B cell (primary cell): ENCODE results near the gene WDR18. TPM values are rescaled to one million over a fixed set of nuclear protein-coding genes. Genes with fewer than 3 reads are reported as not detected.
A peak's percentile ranks its signal among the peaks of the same experiment; 100 is the strongest.

Experiments used
- ATAC-seq: fragments of 200-7000 bp; cut with Tn5 transposase; one replicate; pipeline ENCODE4 v1.10.0; 2021; ENCODE audit warnings: low read depth, mild to moderate bottlenecking, moderate number of reproducible peaks, moderate library complexity
- CTCF ChIA-PET: fragments of 350-600 bp; sonication (Branson Sonifier 250); formaldehyde crosslinking; loops from one replicate; lab custom pipeline; 2021; ENCODE audit warnings: antibody characterized with exemption, inconsistent platforms; lab: Charles Lee
- POLR2A ChIA-PET: fragments of 350-600 bp; sonication (Branson Sonifier 250); formaldehyde crosslinking; loops from one replicate; lab custom pipeline; 2021; ENCODE audit warnings: antibody characterized with exemption; lab: Charles Lee
- DNase-seq: peaks from one replicate; pipeline ENCODE4 v3.0.0; 2013
- H2AFZ ChIP-seq: 2 replicates; pipeline ENCODE4 v1.6.1; 2012; ENCODE audit warnings: mild to moderate bottlenecking, low read depth, low read length; ENCODE audit not compliant: insufficient read depth, poor library complexity, severe bottlenecking
- H3K27ac ChIP-seq, 2 donors: 1 replicate in 1 of 2; 2 replicates in 1 of 2; pipeline ENCODE4 v1.5.1; 2012 to 2013; ENCODE audit warnings: low read length in 2 of 2, mild to moderate bottlenecking in 2 of 2, moderate library complexity in 1 of 2
- H3K27me3 ChIP-seq, 4 experiments: fragments of 200-600 bp in 1 of 4; sonication (generic) in 1 of 4; replicated peaks in 1 of 4; 1 replicate in 2 of 4; 2 replicates in 2 of 4; pipeline versions ENCODE4 v1.6.1 to v1.7.0; 2013 to 2016; ENCODE audit warnings: low read length in 3 of 4, mild to moderate bottlenecking in 2 of 4, mixed read lengths in 1 of 4, moderate library complexity in 1 of 4; ENCODE audit not compliant: insufficient read depth in 4 of 4, control insufficient read depth in 3 of 4; ENCODE audit errors: control extremely low read depth in 1 of 4
- H3K36me3 ChIP-seq, 2 experiments: replicated peaks in 1 of 2; 1 replicate in 1 of 2; 2 replicates in 1 of 2; pipeline versions ENCODE4 v1.6.1 to v1.7.1; 2013; ENCODE audit warnings: low read length in 1 of 2; ENCODE audit not compliant: insufficient read depth in 2 of 2, control insufficient read depth in 1 of 2; ENCODE audit errors: control extremely low read depth in 1 of 2, extremely low read depth in 1 of 2
- H3K4me1 ChIP-seq, 2 donors: fragments of 200-600 bp in 1 of 2; sonication (generic) in 1 of 2; 1 replicate in 1 of 2; 2 replicates in 1 of 2; pipeline versions ENCODE4 v1.5.1 to v1.6.1; 2013 to 2017; ENCODE audit warnings: low read length in 2 of 2; ENCODE audit not compliant: control insufficient read depth in 2 of 2, insufficient read depth in 2 of 2
- H3K4me2 ChIP-seq: replicated peaks from 2 replicates; pipeline ENCODE3; 2012; ENCODE audit warnings: mild to moderate bottlenecking, low read depth, low read length; ENCODE audit not compliant: poor library complexity, severe bottlenecking
- H3K4me3 ChIP-seq, 5 experiments: fragments of 200-600 bp in 1 of 5; sonication (generic) in 1 of 5; 1 replicate in 3 of 5; 2 replicates in 2 of 5; pipeline versions ENCODE4 v1.5.1 to v1.7.0; 2011 to 2016; ENCODE audit warnings: low read length in 4 of 5, mild to moderate bottlenecking in 4 of 5, low read depth in 2 of 5, control low read depth in 1 of 5, moderate library complexity in 1 of 5; ENCODE audit not compliant: insufficient read depth in 1 of 5; ENCODE audit errors: control extremely low read depth in 1 of 5, extremely low read depth in 1 of 5
- H3K79me2 ChIP-seq: fragments of 200-600 bp; sonication (generic); one replicate; pipeline ENCODE4 v1.6.0; 2016; ENCODE audit warnings: low read length; ENCODE audit not compliant: control insufficient read depth, insufficient read depth
- H3K9ac ChIP-seq: fragments of 200-600 bp; sonication (generic); 2 replicates; pipeline ENCODE4 v1.6.1; 2017; ENCODE audit warnings: mild to moderate bottlenecking, low read length, moderate library complexity
- H3K9me3 ChIP-seq, 3 donors: one replicate each; pipeline versions ENCODE4 v1.6.1 to v1.7.1; 2013; ENCODE audit warnings: low read length in 2 of 3; ENCODE audit not compliant: control insufficient read depth in 2 of 3, insufficient read depth in 1 of 3; ENCODE audit errors: control extremely low read depth in 1 of 3
- H4K20me1 ChIP-seq: 2 replicates; pipeline ENCODE4 v1.6.0; 2012; ENCODE audit warnings: mild to moderate bottlenecking, low read length; ENCODE audit not compliant: insufficient read depth, control insufficient read depth, poor library complexity, severe bottlenecking
- H3K27ac Mint-ChIP-seq: one replicate; pipeline ENCODE4 v1.8.0; 2021; ENCODE audit warnings: mixed read lengths
- H3K27me3 Mint-ChIP-seq: one replicate; pipeline ENCODE4 v1.8.0; 2021; ENCODE audit warnings: mixed read lengths
- H3K4me1 Mint-ChIP-seq: one replicate; pipeline ENCODE4 v1.8.0; 2021; ENCODE audit warnings: mixed read lengths
- H3K4me3 Mint-ChIP-seq: one replicate; pipeline ENCODE4 v1.8.0; 2021; ENCODE audit warnings: mixed read lengths
- H3K9me3 Mint-ChIP-seq: one replicate; pipeline ENCODE4 v1.8.0; 2022; ENCODE audit warnings: mixed read lengths; ENCODE audit not compliant: insufficient read depth
- CTCF ChIP-seq: fragments of 200-600 bp; IDR thresholded peaks from one replicate; pipeline ENCODE4 v1.8.0; 2022; ENCODE audit warnings: antibody characterized with exemption, mild to moderate bottlenecking
- EZH2 ChIP-seq: IDR thresholded peaks from 2 replicates; pipeline ENCODE4 v1.6.1; 2012; ENCODE audit warnings: borderline replicate concordance, low read depth, mild to moderate bottlenecking, moderate library complexity, low read length; ENCODE audit not compliant: insufficient read depth, poor library complexity, severe bottlenecking
- WGBS: methylation state at CpG from one replicate; pipeline ENCODE4 v1.1.5; 2013; ENCODE audit warnings: missing lambda C conversion rate; ENCODE audit not compliant: insufficient coverage; 5-methylcytosine and 5-hydroxymethylcytosine counted together
- intact Hi-C: fragments of 100-400 bp; cut with micrococcal nuclease; formaldehyde crosslinking; loops from one replicate; pipeline ENCODE4 v1.10.0; 2022
- polyA plus RNA-seq: library from polyadenylated mRNA; depleted of rRNA; stranded (reverse); fragments of >200 nt; gene quantifications from 2 replicates; pipeline ENCODE4 v1.2.3, GENCODE V29; 2012
- total RNA-seq, 2 donors: library from RNA; stranded (reverse); fragments of 120-200 nt in 1 of 2; gene quantifications; 1 replicate in 1 of 2; 2 replicates in 1 of 2; pipeline versions ENCODE4 v1.2.3 to v1.2.4, GENCODE V29; 2013 to 2022

The WDR18 gene
- total and polyA plus RNA-seq, 2 donors (not counting 1 experiment from before 2014, with no cell fraction given) = 48.5 to 60.5 TPM

GRCh38 chr19:1000591-1001537 is 16.7 kb downstream of the WDR18 start:
- ChIA-PET POLR2A (interaction anchor here (1.3 kb wide), 1 partner anchor 103 kb away, joined by 3 read pairs; the partner anchor contains the start of gene GPX4), CTCF (interaction anchor here (0.6 to 1.2 kb wide), 7 partner anchors 13 to 104 kb away, joined by 3 read pairs; partner anchors contain the start of gene ABCA7)
- Histone ChIP-seq H3K4me2 (peak overlapping the region; percentile 72), H4K20me1 (peaks cover 14% of the 10 kb centered on the region), H3K27ac (no peak overlapping the region), H3K36me3 (no peaks in the 10 kb centered on the region), H3K4me3 (no peak overlapping the region), H3K4me1 (peaks cover 21 to 22% of the 10 kb centered on the region in 2 donors), H3K9ac (no peak overlapping the region), H3K9me3 (peaks cover 0 to 6% (median 0%) of the 10 kb centered on the region in 3 donors), H3K79me2 (no peaks in the 10 kb centered on the region), H3K27me3 (peaks cover 0 to 64% (median 32%) of the 10 kb centered on the region in 4 experiments), H2AFZ (no peak overlapping the region)
- intact Hi-C loops = loop anchor here (1.0 kb wide), 2 partner anchors 17 to 80 kb away; partner anchors contain the start of gene WDR18
- Mint-ChIP-seq H3K27ac (no peak overlapping the region), H3K4me3 (peak overlapping the region; percentile 59), H3K4me1 (peaks cover 16% of the 10 kb centered on the region), H3K9me3 (no peaks in the 10 kb centered on the region), H3K27me3 (peaks cover 27% of the 10 kb centered on the region)
- WGBS = 3% methylated on average over 72 of the region's 73 CpGs
- ATAC-seq (no peak), DNase-seq (no peak)
- no peak for TF ChIP-seq CTCF
- TF ChIP-seq EZH2 = peak; percentile 37
